Psoas muscle (tissue), 8 donors: ENCODE measurements around the gene GRM4. TPM values are rescaled to one million over a fixed set of nuclear protein-coding genes. Genes with fewer than 3 reads are reported as not detected.

ENCODE experiments used
- ATAC-seq, 4 donors: fragments of 200-7000 bp; cut with Tn5 transposase; one replicate each; pipeline ENCODE4 v1.9.1; 2020; ENCODE audit warnings: moderate library complexity in 3 of 4, mild to moderate bottlenecking in 2 of 4
- DNase-seq, 2 donors: peaks; one replicate each; pipeline ENCODE4 v3.0.0-alpha.2; 2020
- H3K27ac ChIP-seq: fragments of 200-600 bp; one replicate; pipeline ENCODE4 v1.8.0; 2022
- H3K27me3 ChIP-seq, 3 donors: fragments of 200-600 bp in 1 of 3; one replicate each; pipeline versions ENCODE4 v1.6.1 to v1.8.0; 2013 to 2022; ENCODE audit warnings: low read length in 2 of 3, mild to moderate bottlenecking in 2 of 3, moderate library complexity in 1 of 3; ENCODE audit not compliant: insufficient read depth in 3 of 3
- H3K36me3 ChIP-seq, 2 donors: fragments of 200-600 bp in 1 of 2; one replicate each; pipeline versions ENCODE4 v1.6.1 to v1.8.0; 2013 to 2022; ENCODE audit warnings: low read depth in 1 of 2, mild to moderate bottlenecking in 1 of 2, moderate library complexity in 1 of 2; ENCODE audit not compliant: insufficient read depth in 1 of 2
- H3K4me1 ChIP-seq: fragments of 200-600 bp; one replicate; pipeline ENCODE4 v1.8.0; 2022
- H3K4me3 ChIP-seq: fragments of 200-600 bp; one replicate; pipeline ENCODE4 v1.8.0; 2022; ENCODE audit warnings: mild to moderate bottlenecking
- H3K9me3 ChIP-seq: fragments of 200-600 bp; one replicate; pipeline ENCODE4 v1.8.0; 2022
- whole genome bisulfite sequencing, 3 donors: extraction: QIAGEN DNeasy Blood & Tissue Kit; methylation state at CpG; one replicate each; pipeline versions ENCODE4 v1.1.6 to v1.1.7; 2013; 5-methylcytosine and 5-hydroxymethylcytosine counted together
- intact Hi-C, 2 donors: fragments of 100-400 bp; cut with DNase I; formaldehyde crosslinking; loops; one replicate each; pipeline versions ENCODE4 v1.11.0 to v1.14.2; 2022
- polyA plus RNA-seq, 3 donors: library from polyadenylated mRNA; stranded (reverse); fragments of 200-250 nt; gene quantifications; one replicate each; pipeline ENCODE4 v1.2.3, GENCODE V29; 2013
- total RNA-seq, 4 donors: library from RNA; stranded (reverse); fragmentation: NEBNext Ultra II Directional in 2 of 4; extraction: Animal tissue kit (Norgen Biotek cat#: 25700) in 2 of 4; gene quantifications; one replicate each; pipeline versions ENCODE4 v1.2.1 to v1.2.4, GENCODE V29; 2021 to 2023
- TF ChIP-seq, protein P1 (sequence below): fragments of 200-600 bp; IDR thresholded peaks from one replicate; pipeline ENCODE4 v1.8.0; 2022; ENCODE audit warnings: antibody characterized with exemption
- donor health status: healthy with polysubstance abuse.
- donor health status: DM: no; HTN: no; CAD: no; lungs with moderate emphysema.
- donor health status: Bipolar disorder and iron deficiency.
- donor health status: healthy.
- donor health status: DM: yes; HTN: yes; CAD: no.
- donor health status: DM: no; HTN: no; CAD: no.
- donor health status: DM: no; HTN: no; CAD: no.
- donor health status: DM: yes; HTN: yes; CAD: no.

Gene GRM4
- total and polyA plus RNA-seq, 7 donors, result 0.07 to 0.39 (median 0.14) TPM; not detected in 4

DNA sequence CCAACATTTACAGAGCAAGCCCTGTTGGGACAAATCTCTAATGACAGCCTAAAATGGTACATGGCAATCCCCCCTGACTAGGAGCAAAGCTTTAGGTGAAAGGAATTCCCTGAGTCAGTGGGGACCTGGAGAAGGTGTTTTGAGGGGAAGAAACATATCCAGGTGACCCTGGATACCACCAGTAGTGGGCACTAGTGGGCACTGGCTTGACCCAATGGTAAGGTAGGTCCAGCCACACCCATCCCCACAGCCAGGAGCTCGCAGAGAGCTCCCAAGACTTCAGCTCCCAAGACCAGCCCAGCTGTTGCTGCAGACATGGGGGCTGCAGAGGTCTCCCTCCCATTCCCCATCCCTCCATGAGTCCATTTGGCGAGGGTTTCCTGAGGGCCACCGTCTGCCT, 19.5 kb downstream of the GRM4 start:
- 27 to 34% (median 33%) methylated on average over 3 of the region's 3 CpGs for WGBS, 3 donors
- H3K27me3 ChIP-seq, result peaks cover 0 to 11% (median 5%) of the 10 kb centered on the region in 3 donors
- ATAC-seq, result no peak

DNA sequence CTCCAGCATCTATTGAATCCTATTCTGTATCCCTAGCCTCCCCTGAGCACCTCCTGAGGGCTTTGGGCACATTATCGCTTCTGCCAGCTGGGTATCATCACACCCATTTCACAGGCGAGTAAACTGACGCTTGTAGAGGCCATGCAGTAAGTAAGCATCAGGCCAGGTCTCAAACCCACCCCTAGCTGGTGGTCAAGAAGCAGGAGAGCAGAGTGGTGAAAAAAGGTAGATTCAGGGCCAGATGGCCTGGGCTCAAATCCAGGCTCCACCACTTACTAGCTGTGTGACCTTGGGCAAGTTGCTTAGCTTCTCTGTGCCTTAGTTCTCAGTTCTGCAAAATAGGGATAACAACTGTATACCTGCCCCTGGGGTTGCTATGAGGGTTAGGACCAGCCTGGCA, 19.9 kb downstream of the GRM4 start:
- Histone ChIP-seq H3K27ac (no peak overlapping the region), H3K27me3 (peaks cover 0 to 13% (median 5%) of the 10 kb centered on the region in 3 donors), H3K36me3 (no peaks in the 10 kb centered on the region), H3K4me3 (no peak overlapping the region), H3K4me1 (no peaks in the 10 kb centered on the region), H3K9me3 (no peaks in the 10 kb centered on the region)
- TF ChIP-seq, protein P1, sequence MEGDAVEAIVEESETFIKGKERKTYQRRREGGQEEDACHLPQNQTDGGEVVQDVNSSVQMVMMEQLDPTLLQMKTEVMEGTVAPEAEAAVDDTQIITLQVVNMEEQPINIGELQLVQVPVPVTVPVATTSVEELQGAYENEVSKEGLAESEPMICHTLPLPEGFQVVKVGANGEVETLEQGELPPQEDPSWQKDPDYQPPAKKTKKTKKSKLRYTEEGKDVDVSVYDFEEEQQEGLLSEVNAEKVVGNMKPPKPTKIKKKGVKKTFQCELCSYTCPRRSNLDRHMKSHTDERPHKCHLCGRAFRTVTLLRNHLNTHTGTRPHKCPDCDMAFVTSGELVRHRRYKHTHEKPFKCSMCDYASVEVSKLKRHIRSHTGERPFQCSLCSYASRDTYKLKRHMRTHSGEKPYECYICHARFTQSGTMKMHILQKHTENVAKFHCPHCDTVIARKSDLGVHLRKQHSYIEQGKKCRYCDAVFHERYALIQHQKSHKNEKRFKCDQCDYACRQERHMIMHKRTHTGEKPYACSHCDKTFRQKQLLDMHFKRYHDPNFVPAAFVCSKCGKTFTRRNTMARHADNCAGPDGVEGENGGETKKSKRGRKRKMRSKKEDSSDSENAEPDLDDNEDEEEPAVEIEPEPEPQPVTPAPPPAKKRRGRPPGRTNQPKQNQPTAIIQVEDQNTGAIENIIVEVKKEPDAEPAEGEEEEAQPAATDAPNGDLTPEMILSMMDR, result no peak
- ATAC-seq (no peak), DNase-seq (no peak)
- intact Hi-C loops, result no loop called here
- WGBS, 3 donors, result 87 to 89% (median 89%) methylated on average over 3 of the region's 3 CpGs

More for the DNA sequence above, 19.5 kb downstream of the GRM4 start:
- no peaks in the 10 kb centered on the region for H3K36me3 ChIP-seq
- H3K27ac ChIP-seq, result no peak overlapping the region
- H3K9me3 ChIP-seq, result no peaks in the 10 kb centered on the region
- H3K4me1 ChIP-seq, result no peaks in the 10 kb centered on the region
- TF ChIP-seq, protein P1, result no peak
- no peak for DNase-seq
- intact Hi-C loops, result no loop called here
- H3K4me3 ChIP-seq, result no peak overlapping the region

DNA sequence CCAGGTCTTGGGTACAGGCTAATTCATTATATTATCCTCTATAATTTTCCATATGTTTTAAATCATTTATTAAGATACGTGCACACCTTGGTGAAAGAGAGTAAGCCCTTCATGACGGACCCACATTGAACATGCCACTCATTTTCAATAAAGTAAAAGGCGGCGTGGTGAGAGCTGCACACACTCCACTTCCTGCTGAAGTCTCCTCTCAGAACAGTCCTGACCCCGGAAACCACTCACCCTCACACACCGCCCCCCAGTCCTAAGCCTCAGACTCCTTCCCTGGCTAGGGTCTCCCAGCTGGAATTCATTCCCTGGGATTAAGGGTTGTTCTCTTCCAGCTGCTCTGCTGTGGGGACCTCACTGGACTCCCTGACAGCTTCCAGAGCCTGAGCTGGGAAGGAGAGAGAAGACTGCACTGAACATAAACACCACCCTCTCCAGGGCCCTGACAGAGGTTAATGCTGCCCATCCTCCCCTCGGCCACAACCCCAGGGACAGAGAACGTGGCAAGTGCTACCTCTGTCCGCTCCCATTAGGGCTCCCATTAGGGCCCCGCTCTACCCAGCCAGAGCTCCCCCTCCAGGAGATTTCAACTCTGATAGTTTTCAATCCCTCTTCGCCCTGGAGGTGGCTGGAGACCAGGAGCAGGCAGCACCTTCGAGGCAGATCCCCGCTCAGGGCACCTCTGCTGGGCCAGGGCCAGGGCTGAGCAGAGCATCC, 24.8 kb downstream of the GRM4 start:
- Histone ChIP-seq H3K4me1 (no peaks in the 10 kb centered on the region), H3K4me3 (no peak overlapping the region), H3K27me3 (peaks cover 0 to 13% (median 3%) of the 10 kb centered on the region in 3 donors), H3K9me3 (no peaks in the 10 kb centered on the region), H3K36me3 (no peaks in the 10 kb centered on the region), H3K27ac (no peak overlapping the region)
- ATAC-seq (no peak), DNase-seq (no peak)
- TF ChIP-seq, protein P1, result no peak
- WGBS, 3 donors, result 28 to 40% (median 32%) methylated on average over 13 of the region's 13 CpGs
- intact Hi-C loops, result no loop called here

DNA sequence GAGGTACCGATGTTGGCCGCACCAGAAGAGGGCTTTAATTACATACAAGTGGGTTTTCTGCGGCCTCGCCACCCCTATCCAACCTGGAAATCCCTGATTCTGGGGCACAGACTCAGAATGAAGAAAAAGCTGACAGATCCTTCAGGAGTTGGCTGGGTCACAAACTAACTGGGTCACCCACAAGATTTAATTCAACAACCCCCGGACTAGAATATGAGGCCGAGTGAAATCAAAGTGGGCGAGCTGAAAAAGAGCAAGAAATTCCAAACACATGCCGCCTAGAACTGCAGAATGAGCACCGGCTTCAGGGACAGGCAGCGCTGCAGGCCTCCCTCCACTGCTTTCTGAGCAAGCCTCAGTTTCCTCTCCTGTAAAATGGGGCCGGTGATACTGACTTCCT, 30.0 kb downstream of the GRM4 start:
- Histone ChIP-seq H3K27ac (no peak overlapping the region), H3K9me3 (no peaks in the 10 kb centered on the region), H3K4me3 (no peak overlapping the region), H3K4me1 (no peaks in the 10 kb centered on the region), H3K27me3 (peaks cover 0 to 28% (median 5%) of the 10 kb centered on the region in 3 donors), H3K36me3 (no peaks in the 10 kb centered on the region)
- TF ChIP-seq, protein P1, result no peak
- ATAC-seq, result no peak
- 84 to 90% (median 87%) methylated on average over 11 of the region's 11 CpGs for WGBS, 3 donors
- intact Hi-C loops, result no loop called here
- no peak for DNase-seq

DNA sequence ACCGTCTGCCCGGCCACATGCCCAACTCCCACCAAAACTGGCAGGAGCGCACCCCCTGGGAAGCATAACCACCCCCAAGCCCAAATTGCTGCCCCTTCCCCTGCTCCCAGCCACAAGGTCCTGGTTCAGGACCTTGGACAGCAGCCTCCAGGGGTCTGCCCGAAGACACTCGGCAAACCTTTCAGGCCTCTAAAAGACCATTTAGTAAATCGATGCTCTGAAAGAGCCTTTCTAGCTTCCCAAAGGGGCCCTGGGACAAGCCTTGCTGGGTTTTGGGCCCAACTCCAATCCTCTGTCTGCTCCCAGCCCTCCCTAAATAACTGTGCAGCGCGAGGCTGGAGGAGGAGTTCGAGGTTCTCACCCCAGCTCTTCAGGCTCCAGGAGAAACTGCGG, 30.5 kb downstream of the GRM4 start:
- intact Hi-C loops, result no loop called here
- Histone ChIP-seq H3K4me3 (no peak overlapping the region), H3K9me3 (no peaks in the 10 kb centered on the region), H3K4me1 (no peaks in the 10 kb centered on the region), H3K27ac (no peak overlapping the region), H3K36me3 (no peaks in the 10 kb centered on the region), H3K27me3 (peaks cover 0 to 28% (median 5%) of the 10 kb centered on the region in 3 donors)
- TF ChIP-seq, protein P1, result no peak
- no peak for ATAC-seq
- WGBS, 3 donors, result 23 to 33% (median 33%) methylated on average over 10 of the region's 10 CpGs
- no peak for DNase-seq
